ENCODE data around the gene TMEM196. TPM values are rescaled to one million over a fixed set of nuclear protein-coding genes. Genes with fewer than 3 reads are reported as not detected.

Gene TMEM196
- total RNA-seq, 1 experiment from 2014 or later: not detected

DNA sequence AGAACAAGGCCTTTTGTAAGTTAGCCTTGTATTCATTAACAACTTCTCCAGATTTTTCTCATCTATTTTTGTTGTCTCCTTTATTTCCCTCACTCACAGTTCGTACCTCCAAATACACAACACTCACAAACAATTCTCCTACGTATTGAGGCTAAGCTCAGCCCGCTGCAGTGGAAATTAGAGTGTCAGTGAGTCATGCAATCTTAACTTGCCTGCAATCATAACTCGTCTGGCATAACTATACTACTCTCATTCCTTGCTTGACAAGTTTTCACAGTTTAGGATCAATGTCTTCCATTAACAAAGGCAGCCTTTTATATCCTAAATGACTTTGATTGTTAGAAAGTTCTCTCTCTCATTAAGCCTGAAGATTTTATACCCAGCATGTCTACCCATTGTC, 23.8 kb downstream of the TMEM196 start:
- no peaks in the 10 kb centered on the region for H3K79me1 ChIP-seq (ENCODE audit: insufficient read depth, low read depth, low read length, poor library complexity, severe bottlenecking)
- TF ChIP-seq, protein P1, sequence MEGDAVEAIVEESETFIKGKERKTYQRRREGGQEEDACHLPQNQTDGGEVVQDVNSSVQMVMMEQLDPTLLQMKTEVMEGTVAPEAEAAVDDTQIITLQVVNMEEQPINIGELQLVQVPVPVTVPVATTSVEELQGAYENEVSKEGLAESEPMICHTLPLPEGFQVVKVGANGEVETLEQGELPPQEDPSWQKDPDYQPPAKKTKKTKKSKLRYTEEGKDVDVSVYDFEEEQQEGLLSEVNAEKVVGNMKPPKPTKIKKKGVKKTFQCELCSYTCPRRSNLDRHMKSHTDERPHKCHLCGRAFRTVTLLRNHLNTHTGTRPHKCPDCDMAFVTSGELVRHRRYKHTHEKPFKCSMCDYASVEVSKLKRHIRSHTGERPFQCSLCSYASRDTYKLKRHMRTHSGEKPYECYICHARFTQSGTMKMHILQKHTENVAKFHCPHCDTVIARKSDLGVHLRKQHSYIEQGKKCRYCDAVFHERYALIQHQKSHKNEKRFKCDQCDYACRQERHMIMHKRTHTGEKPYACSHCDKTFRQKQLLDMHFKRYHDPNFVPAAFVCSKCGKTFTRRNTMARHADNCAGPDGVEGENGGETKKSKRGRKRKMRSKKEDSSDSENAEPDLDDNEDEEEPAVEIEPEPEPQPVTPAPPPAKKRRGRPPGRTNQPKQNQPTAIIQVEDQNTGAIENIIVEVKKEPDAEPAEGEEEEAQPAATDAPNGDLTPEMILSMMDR (conservative IDR thresholded peaks at IDR 0.05): no peak

More for the DNA sequence above, 23.8 kb downstream of the TMEM196 start:
- no peak overlapping the region for H3K4me3 Mint-ChIP-seq
- no peak for DNase-seq
- H3K9me3 Mint-ChIP-seq: no peaks in the 10 kb centered on the region
- Histone ChIP-seq H3K4ac (ENCODE audit: low read depth, low read length) (no peak overlapping the region), H3K4me2 (ENCODE audit: insufficient read depth, insufficient read length, low read length) (no peak overlapping the region), H3K9ac (ENCODE audit: extremely low read depth, insufficient read length, low read length) (no peak overlapping the region), H2BK5ac (ENCODE audit: insufficient read length, low read length) (no peak overlapping the region), H4K5ac (ENCODE audit: insufficient read length, low read depth, low read length) (no peak overlapping the region), H3K27ac (ENCODE audit: insufficient read length, low read depth, low read length) (no peak overlapping the region), H2BK120ac (ENCODE audit: low read depth, low read length, poor library complexity, severe bottlenecking) (no peak overlapping the region), H2BK20ac (ENCODE audit: low read depth, low read length, poor library complexity, severe bottlenecking) (no peak overlapping the region), H3K4me1 (ENCODE audit: insufficient read depth, low read length) (no peaks in the 10 kb centered on the region), H3K23ac (ENCODE audit: insufficient read length, low read depth, low read length) (no peak overlapping the region), H2AK5ac (ENCODE audit: insufficient read length, low read length) (no peak overlapping the region), H3K27me3 (ENCODE audit: insufficient read depth, low read length) (no peaks in the 10 kb centered on the region), H3T11ph (ENCODE audit: low read length) (no peak overlapping the region), H4K91ac (ENCODE audit: insufficient read length, low read depth, low read length) (no peak overlapping the region), H3K9me3 (ENCODE audit: control insufficient read depth, low read depth, low read length) (no peaks in the 10 kb centered on the region), H3K23me2 (ENCODE audit: insufficient read length, low read depth, low read length, poor library complexity, severe bottlenecking) (no peaks in the 10 kb centered on the region), H4K8ac (replicated peaks; ENCODE audit: insufficient read length, low read depth, low read length) (no peak overlapping the region), H3K14ac (ENCODE audit: insufficient read depth, low read length) (no peak overlapping the region), H3K79me2 (ENCODE audit: insufficient read depth, low read length) (no peaks in the 10 kb centered on the region), H2BK15ac (ENCODE audit: low read depth, low read length) (no peak overlapping the region), H2AFZ (ENCODE audit: low read length) (no peak overlapping the region), H3K56ac (ENCODE audit: insufficient read length, low read depth, low read length) (no peak overlapping the region), H4K20me1 (ENCODE audit: control insufficient read depth, insufficient read depth, insufficient read length) (no peaks in the 10 kb centered on the region), H3K18ac (ENCODE audit: insufficient read length, low read depth, low read length) (no peak overlapping the region), H2BK12ac (ENCODE audit: insufficient read length, low read depth, low read length) (no peak overlapping the region)
- H3K27me3 Mint-ChIP-seq (ENCODE audit: low read depth): no peaks in the 10 kb centered on the region
- H3K27ac Mint-ChIP-seq: no peak overlapping the region
- no peaks in the 10 kb centered on the region for H3K36me3 Mint-ChIP-seq (ENCODE audit: insufficient read depth in 1 of 3, low read depth in 3 of 3)
- whole genome bisulfite sequencing (ENCODE audit: extremely low coverage, insufficient read length, low lambda C conversion rate): no CpG with 5 or more reads among the region's 4 CpGs
- H3K4me1 Mint-ChIP-seq: no peaks in the 10 kb centered on the region

Measured in H9 (cell line).